Upper lobe of right lung (tissue), 1 donor: ENCODE results near the gene ANKFY1. TPM values are rescaled to one million over a fixed set of nuclear protein-coding genes. Genes with fewer than 3 reads are reported as not detected.

Source experiments
- ATAC-seq: fragments of 200-7000 bp; cut with Tn5 transposase; one replicate; pipeline ENCODE4 v1.9.1; 2020; ENCODE audit warnings: mild to moderate bottlenecking, moderate library complexity
- DNase-seq: peaks from one replicate; pipeline ENCODE4 v3.0.0-alpha.2; 2020
- H3K27ac ChIP-seq: fragments of 200-600 bp; one replicate; pipeline ENCODE4 v1.8.0; 2022
- H3K27me3 ChIP-seq: fragments of 200-600 bp; one replicate; pipeline ENCODE4 v1.8.0; 2022; ENCODE audit warnings: mild to moderate bottlenecking
- H3K36me3 ChIP-seq: fragments of 200-600 bp; one replicate; pipeline ENCODE4 v1.8.0; 2022
- H3K4me1 ChIP-seq: fragments of 200-600 bp; one replicate; pipeline ENCODE4 v1.8.0; 2022
- H3K4me3 ChIP-seq: fragments of 200-600 bp; one replicate; pipeline ENCODE4 v1.8.0; 2022; ENCODE audit warnings: mild to moderate bottlenecking
- H3K9me3 ChIP-seq: fragments of 200-600 bp; one replicate; pipeline ENCODE4 v1.8.0; 2022
- intact Hi-C: fragments of 100-400 bp; cut with DNase I; formaldehyde crosslinking; loops from one replicate; pipeline ENCODE4 v1.11.0; 2022
- total RNA-seq: library from RNA; stranded (reverse); fragmentation: NEBNext Ultra II Directional; extraction: Animal tissue kit (Norgen Biotek cat#: 25700); gene quantifications from one replicate; pipeline ENCODE4 v1.2.1, GENCODE V29; 2021
- TF ChIP-seq, protein P1 (sequence below): fragments of 200-600 bp; IDR thresholded peaks from one replicate; pipeline ENCODE4 v1.8.0; 2022; ENCODE audit warnings: antibody characterized with exemption
- donor health status: DM: no; HTN: yes; CAD: no; lungs with severe emphysema.

ANKFY1 gene
- total RNA-seq, 1 donor from 2014 or later = 64.8 TPM

DNA sequence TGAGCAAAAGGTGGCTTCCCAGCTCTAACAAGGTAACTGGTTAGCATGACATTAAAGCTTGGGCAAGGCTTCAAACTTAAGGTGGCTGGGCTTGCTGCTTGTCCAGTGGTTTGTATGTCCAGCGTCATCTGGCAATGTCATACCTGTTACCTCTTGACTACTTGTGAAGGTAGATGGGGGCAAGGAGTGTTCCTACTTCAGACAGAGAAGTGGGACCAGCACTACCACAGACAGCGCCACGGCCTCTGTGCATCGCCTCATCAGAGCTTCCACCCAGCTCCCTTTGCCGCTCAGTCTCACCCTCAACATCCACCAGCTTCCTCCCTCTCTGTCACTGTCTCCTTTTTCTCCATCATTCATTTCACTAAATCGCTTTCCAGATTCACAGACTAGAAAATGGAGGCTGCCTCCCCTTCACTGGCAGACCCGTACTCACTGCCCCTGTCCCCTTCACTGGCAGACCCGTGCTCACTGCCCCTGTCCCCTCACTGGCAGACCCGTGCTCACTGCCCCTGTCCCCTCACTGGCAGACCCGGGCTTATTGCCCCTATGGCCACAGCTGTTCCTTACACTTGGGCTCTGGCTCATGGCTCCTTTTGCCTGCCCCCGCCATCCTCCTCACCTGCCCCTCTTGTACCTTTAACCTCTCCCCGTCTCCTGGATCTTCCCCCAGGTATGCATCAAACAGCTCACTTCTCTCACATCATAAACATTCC is 106.0 kb downstream of the ANKFY1 start:
- H3K27me3 ChIP-seq = no peaks in the 10 kb centered on the region
- DNase-seq (no peak), ATAC-seq (no peak)
- no peak overlapping the region for H3K27ac ChIP-seq
- TF ChIP-seq, protein P1, sequence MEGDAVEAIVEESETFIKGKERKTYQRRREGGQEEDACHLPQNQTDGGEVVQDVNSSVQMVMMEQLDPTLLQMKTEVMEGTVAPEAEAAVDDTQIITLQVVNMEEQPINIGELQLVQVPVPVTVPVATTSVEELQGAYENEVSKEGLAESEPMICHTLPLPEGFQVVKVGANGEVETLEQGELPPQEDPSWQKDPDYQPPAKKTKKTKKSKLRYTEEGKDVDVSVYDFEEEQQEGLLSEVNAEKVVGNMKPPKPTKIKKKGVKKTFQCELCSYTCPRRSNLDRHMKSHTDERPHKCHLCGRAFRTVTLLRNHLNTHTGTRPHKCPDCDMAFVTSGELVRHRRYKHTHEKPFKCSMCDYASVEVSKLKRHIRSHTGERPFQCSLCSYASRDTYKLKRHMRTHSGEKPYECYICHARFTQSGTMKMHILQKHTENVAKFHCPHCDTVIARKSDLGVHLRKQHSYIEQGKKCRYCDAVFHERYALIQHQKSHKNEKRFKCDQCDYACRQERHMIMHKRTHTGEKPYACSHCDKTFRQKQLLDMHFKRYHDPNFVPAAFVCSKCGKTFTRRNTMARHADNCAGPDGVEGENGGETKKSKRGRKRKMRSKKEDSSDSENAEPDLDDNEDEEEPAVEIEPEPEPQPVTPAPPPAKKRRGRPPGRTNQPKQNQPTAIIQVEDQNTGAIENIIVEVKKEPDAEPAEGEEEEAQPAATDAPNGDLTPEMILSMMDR = no peak
- H3K36me3 ChIP-seq = peaks cover 4% of the 10 kb centered on the region
- no peak overlapping the region for H3K4me3 ChIP-seq
- no peaks in the 10 kb centered on the region for H3K9me3 ChIP-seq
- intact Hi-C loops = no loop called here
- peaks cover 12% of the 10 kb centered on the region for H3K4me1 ChIP-seq

DNA sequence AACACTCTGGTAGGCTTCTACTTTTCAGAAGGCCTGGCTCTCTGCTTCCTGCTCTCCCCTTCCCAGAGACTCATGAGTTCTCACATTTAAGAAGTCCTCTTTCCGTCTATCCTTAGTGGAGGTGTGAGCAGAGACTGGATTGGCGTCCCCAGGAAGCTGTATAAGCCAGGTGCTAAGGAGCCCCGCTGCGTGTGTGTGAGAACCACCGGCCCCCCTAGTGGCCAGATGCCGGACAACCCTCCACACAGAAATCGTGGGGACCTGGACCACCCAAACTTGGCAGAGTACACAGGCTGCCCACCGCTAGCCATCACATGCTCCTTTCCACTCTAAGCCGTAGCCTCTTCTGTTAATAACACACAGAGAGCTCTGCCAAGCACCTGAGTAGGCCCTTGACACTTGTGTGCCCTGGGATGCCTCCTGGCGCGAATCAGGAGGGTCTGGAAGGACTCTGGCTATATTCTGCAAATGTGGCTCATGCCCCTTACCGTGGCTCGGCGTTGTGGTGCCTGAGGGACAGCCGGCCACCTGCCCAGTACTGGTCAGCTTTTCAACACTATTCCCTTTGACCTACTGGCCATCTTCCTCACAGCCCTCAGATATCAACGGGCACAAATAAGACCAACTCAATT is 106.9 kb downstream of the ANKFY1 start:
- H3K4me1 ChIP-seq = peaks cover 3% of the 10 kb centered on the region
- ATAC-seq = peak; percentile 10
- no peaks in the 10 kb centered on the region for H3K9me3 ChIP-seq
- intact Hi-C loops = no loop called here
- H3K27ac ChIP-seq = no peak overlapping the region
- peaks cover 4% of the 10 kb centered on the region for H3K36me3 ChIP-seq
- H3K4me3 ChIP-seq = no peak overlapping the region
- no peak for DNase-seq
- H3K27me3 ChIP-seq = no peaks in the 10 kb centered on the region
- TF ChIP-seq, protein P1 = no peak

GRCh38 chr17:4155980-4156620 is 107.7 kb downstream of the ANKFY1 start:
- ATAC-seq = no peak
- H3K4me1 ChIP-seq = no peaks in the 10 kb centered on the region
- no peaks in the 10 kb centered on the region for H3K27me3 ChIP-seq
- H3K9me3 ChIP-seq = no peaks in the 10 kb centered on the region
- H3K36me3 ChIP-seq = peaks cover 5% of the 10 kb centered on the region
- H3K27ac ChIP-seq = no peak overlapping the region
- intact Hi-C loops = no loop called here
- H3K4me3 ChIP-seq = no peak overlapping the region
- TF ChIP-seq, protein P1 = no peak
- no peak for DNase-seq

- no peak overlapping the region for H3K27ac ChIP-seq
- DNase-seq (no peak), ATAC-seq (no peak)
- no peak overlapping the region for H3K4me3 ChIP-seq
- H3K27me3 ChIP-seq = no peaks in the 10 kb centered on the region
- H3K36me3 ChIP-seq = peaks cover 13% of the 10 kb centered on the region
- intact Hi-C loops = no loop called here
- H3K4me1 ChIP-seq = no peaks in the 10 kb centered on the region
- no peaks in the 10 kb centered on the region for H3K9me3 ChIP-seq
- TF ChIP-seq, protein P1 = no peak
Measured at GRCh38 chr17:4154201-4154600, 109.6 kb downstream of the ANKFY1 start.

DNA sequence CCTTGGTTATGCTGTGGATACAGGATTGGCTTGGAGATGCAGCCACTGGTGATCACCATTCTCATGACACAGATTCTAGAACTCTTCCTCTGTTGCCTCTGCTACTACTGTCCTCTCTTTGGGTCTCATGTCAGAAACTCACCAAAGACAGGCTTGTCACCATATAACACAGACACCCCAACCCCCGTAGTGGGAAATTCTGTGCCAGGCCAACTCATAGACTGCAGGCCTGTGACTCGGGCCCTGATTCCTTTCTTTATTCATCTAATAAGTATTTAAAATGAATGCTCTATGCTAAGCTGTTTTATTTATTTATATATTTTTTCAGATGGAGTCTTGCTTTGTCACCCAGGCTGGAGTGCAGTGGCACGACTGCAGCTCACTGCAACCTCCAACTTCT is 111.3 kb downstream of the ANKFY1 start:
- H3K27ac ChIP-seq = no peak overlapping the region
- ATAC-seq = no peak
- H3K9me3 ChIP-seq = no peaks in the 10 kb centered on the region
- no peak for DNase-seq
- H3K27me3 ChIP-seq = no peaks in the 10 kb centered on the region
- TF ChIP-seq, protein P1 = no peak
- no peaks in the 10 kb centered on the region for H3K4me1 ChIP-seq
- H3K4me3 ChIP-seq = no peak overlapping the region
- intact Hi-C loops = no loop called here
- peaks cover 13% of the 10 kb centered on the region for H3K36me3 ChIP-seq
